Upper lobe of right lung (tissue), 1 donor: ENCODE results near the gene DDT. TPM values are rescaled to one million over a fixed set of nuclear protein-coding genes. Genes with fewer than 3 reads are reported as not detected.
"Not testable (repeated sequence)": the region's sequence is repeated elsewhere in the genome, so short reads cannot be mapped to it uniquely, and the experiment has no call there.

Experiments used
- ATAC-seq: fragments of 200-7000 bp; cut with Tn5 transposase; one replicate; pipeline ENCODE4 v1.9.1; 2020; ENCODE audit warnings: mild to moderate bottlenecking, moderate library complexity
- DNase-seq: peaks from one replicate; pipeline ENCODE4 v3.0.0-alpha.2; 2020
- H3K27ac ChIP-seq: fragments of 200-600 bp; one replicate; pipeline ENCODE4 v1.8.0; 2022
- H3K27me3 ChIP-seq: fragments of 200-600 bp; one replicate; pipeline ENCODE4 v1.8.0; 2022; ENCODE audit warnings: mild to moderate bottlenecking
- H3K36me3 ChIP-seq: fragments of 200-600 bp; one replicate; pipeline ENCODE4 v1.8.0; 2022
- H3K4me1 ChIP-seq: fragments of 200-600 bp; one replicate; pipeline ENCODE4 v1.8.0; 2022
- H3K4me3 ChIP-seq: fragments of 200-600 bp; one replicate; pipeline ENCODE4 v1.8.0; 2022; ENCODE audit warnings: mild to moderate bottlenecking
- H3K9me3 ChIP-seq: fragments of 200-600 bp; one replicate; pipeline ENCODE4 v1.8.0; 2022
- intact Hi-C: fragments of 100-400 bp; cut with DNase I; formaldehyde crosslinking; loops from one replicate; pipeline ENCODE4 v1.11.0; 2022
- total RNA-seq: library from RNA; stranded (reverse); fragmentation: NEBNext Ultra II Directional; extraction: Animal tissue kit (Norgen Biotek cat#: 25700); gene quantifications from one replicate; pipeline ENCODE4 v1.2.1, GENCODE V29; 2021
- TF ChIP-seq, protein P1 (sequence below): fragments of 200-600 bp; IDR thresholded peaks from one replicate; pipeline ENCODE4 v1.8.0; 2022; ENCODE audit warnings: antibody characterized with exemption
- donor health status: DM: no; HTN: yes; CAD: no; lungs with severe emphysema.

DDT gene
- total RNA-seq, 1 donor from 2014 or later = 88.7 TPM

DNA sequence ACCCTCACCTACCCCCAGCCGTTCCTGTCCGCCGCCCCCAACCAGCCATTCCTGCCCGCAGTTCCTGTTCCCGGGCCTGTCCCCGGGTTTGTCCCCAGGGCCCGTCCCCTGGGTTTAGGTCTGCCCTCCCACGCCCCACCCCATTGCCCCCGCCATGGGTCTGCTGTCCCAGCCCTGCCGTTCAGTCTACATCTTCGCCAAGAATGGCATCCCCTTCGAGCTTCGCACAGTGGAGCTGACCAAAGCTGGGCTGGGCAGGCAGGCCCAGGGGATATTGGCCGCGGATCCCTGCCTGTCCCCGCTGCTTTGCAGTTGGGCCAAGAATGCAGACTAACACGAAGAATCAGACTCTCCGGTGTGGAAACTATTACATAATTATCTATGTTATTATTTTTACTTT is 24.5 kb downstream of the DDT start:
- H3K4me3 ChIP-seq, H3K4me1 ChIP-seq, ATAC-seq, H3K27me3 ChIP-seq, DNase-seq, H3K9me3 ChIP-seq, intact Hi-C loops, H3K27ac ChIP-seq, H3K36me3 ChIP-seq: not testable (repeated sequence)

DNA sequence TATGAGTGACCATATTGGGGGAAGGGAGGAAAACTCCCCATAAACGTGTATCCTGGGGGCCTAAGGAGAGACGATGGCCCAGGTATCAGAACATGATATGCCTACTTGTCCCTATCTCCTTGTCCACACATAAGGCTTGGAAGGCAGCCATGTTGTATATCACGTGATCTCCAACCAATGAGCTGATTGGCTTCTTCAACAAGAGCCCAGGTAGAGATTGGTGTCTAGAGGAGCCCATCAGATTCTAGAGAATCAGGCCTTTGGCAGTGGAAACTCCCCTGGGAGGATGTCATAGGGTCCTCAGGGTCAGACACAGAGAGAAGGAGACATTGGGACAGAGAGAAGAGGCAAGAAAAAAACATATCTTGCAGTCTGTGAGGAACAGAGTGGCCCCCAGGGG is 26.9 kb downstream of the DDT start:
- H3K27ac ChIP-seq, H3K27me3 ChIP-seq, intact Hi-C loops, H3K4me1 ChIP-seq, H3K9me3 ChIP-seq, DNase-seq, ATAC-seq, H3K36me3 ChIP-seq, H3K4me3 ChIP-seq: not testable (repeated sequence)

DNA sequence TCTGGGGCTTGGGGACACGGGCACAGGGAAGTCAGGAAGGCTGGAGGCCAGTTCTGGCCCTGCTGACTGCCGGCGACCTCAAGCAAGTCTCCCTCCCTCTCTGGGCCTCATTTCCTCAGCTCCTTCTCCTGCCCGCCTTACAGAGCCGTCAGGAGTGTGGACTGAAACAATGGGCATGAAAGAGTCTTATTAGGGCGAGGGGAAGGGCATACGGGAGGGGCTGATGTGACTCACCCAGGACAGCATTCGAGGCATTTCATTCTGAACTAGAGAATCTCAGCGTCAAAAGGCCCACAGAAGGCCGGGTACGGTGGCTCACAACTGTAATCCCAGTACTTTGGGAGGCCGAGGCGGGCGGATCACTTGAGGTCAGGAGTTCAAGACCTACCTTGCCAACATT is 34.1 kb downstream of the DDT start:
- ATAC-seq, H3K4me1 ChIP-seq, H3K36me3 ChIP-seq, H3K4me3 ChIP-seq, H3K9me3 ChIP-seq, H3K27me3 ChIP-seq, H3K27ac ChIP-seq, intact Hi-C loops, DNase-seq: not testable (repeated sequence)

DNA sequence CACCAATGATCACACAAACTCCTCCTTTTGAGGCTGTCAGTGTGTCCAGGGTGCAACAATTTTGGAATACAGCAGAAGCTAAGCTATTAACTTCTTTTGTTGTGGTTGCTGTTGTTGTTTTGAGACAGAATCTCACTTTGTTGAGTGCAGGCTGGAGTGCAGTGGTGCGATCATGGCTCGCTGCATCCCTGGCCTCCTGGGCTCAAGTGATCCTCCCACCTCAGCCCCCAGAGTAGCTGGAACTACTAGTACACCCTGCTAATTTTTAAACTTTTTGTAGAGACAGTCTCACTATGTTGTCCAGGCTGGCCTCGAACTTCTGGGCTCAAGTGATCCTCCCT is 35.3 kb downstream of the DDT start:
- intact Hi-C loops = no loop called here
- peak; percentile 8 for ATAC-seq
- Histone ChIP-seq H3K27ac (peak overlapping the region; percentile 4), H3K27me3 (no peaks in the 10 kb centered on the region), H3K4me3 (no peak overlapping the region), H3K4me1 (no peaks in the 10 kb centered on the region), H3K9me3 (no peaks in the 10 kb centered on the region), H3K36me3 (no peaks in the 10 kb centered on the region)
- TF ChIP-seq, protein P1, sequence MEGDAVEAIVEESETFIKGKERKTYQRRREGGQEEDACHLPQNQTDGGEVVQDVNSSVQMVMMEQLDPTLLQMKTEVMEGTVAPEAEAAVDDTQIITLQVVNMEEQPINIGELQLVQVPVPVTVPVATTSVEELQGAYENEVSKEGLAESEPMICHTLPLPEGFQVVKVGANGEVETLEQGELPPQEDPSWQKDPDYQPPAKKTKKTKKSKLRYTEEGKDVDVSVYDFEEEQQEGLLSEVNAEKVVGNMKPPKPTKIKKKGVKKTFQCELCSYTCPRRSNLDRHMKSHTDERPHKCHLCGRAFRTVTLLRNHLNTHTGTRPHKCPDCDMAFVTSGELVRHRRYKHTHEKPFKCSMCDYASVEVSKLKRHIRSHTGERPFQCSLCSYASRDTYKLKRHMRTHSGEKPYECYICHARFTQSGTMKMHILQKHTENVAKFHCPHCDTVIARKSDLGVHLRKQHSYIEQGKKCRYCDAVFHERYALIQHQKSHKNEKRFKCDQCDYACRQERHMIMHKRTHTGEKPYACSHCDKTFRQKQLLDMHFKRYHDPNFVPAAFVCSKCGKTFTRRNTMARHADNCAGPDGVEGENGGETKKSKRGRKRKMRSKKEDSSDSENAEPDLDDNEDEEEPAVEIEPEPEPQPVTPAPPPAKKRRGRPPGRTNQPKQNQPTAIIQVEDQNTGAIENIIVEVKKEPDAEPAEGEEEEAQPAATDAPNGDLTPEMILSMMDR = no peak
- DNase-seq = no peak

DNA sequence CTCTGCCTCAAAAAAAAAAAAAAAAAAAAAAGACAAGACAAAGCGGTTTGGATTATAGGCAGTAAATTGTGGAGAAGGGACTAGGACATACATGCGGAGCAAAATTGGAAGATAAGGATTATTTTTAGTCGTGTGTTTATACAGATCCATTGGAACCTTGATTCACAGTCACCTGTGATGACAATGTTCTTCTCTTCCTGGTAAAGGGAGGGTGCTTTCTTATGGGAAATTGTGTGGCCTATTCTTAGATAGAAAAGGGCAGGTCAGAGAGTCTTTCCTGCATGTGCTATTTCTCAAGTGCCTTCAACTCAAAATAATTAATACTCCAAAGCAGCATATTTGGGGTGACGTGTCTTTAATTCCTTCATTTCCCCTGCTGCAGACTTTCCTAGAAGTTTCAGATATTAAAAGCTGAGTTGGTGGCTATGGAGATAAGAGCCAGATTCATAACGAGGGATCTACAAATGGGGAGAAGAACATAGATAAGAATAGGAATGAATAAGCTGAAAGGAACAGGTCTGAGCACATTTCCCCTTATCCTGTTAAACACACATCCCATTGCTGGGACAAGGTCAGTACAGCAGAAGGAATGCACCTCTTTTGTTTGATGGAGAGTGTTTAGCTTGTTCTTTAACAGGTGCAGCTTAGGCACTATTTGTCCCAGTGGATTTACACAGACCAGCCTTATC is 35.8 kb downstream of the DDT start:
- no peaks in the 10 kb centered on the region for H3K27me3 ChIP-seq
- no peak for DNase-seq
- ATAC-seq = peak; percentile 89
- TF ChIP-seq, protein P1 = no peak
- intact Hi-C loops = no loop called here
- peak overlapping the region; percentile 4 for H3K27ac ChIP-seq
- no peaks in the 10 kb centered on the region for H3K36me3 ChIP-seq
- H3K9me3 ChIP-seq = no peaks in the 10 kb centered on the region
- no peak overlapping the region for H3K4me3 ChIP-seq
- no peaks in the 10 kb centered on the region for H3K4me1 ChIP-seq

DNA sequence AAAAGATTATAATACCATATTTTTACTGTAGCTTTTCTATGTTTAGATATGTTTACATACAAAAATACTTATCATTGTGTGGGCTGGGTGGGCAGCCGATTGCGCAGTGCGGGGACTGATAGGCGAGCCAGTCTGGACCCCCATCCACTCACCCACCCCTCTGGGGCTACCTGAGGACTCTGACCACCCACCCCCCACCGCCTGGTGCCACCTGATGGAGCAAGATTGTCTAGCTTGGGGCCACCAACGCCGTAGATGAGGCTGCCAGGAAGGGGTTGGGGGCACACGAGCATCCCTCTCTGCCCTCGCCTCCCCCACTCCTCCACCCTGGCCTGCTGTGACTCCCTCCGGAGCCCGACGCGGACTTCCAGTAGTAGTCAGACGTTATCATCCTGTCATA is 47.7 kb downstream of the DDT start:
- peaks cover 5% of the 10 kb centered on the region for H3K9me3 ChIP-seq
- no peaks in the 10 kb centered on the region for H3K4me1 ChIP-seq
- TF ChIP-seq, protein P1 = no peak
- intact Hi-C loops = no loop called here
- no peak overlapping the region for H3K27ac ChIP-seq
- peak; percentile 23 for ATAC-seq
- no peak overlapping the region for H3K4me3 ChIP-seq
- no peak for DNase-seq
- H3K27me3 ChIP-seq = no peaks in the 10 kb centered on the region
- peaks cover 7% of the 10 kb centered on the region for H3K36me3 ChIP-seq

DNA sequence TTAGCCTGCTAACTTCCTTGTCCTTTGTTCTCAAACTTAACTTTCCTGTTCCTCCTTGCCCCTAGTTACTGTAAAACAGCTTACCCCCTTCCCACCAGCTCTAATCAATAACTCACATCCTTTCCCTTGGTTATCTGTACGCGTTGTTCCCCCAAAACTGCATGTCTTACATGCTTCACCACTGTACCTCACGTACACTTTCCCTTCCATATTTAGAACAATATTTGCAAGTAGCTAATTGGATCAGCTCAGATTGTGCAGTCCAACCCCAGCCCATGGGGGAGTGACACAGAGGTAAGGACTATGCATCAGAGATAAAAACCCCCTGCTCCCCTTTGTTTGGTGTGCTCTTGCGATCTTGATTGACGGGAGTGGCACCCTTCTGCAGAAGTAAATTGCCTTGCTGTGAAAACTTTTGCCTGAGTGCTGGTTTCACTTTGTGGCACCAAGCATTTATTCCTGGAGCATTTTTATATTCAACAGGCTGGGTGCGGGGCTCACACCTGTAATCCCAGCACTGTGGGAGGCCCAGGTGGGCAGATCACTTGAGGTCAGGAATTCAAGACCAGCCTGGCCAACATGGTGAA is 49.1 kb downstream of the DDT start:
- TF ChIP-seq, protein P1 = no peak
- Histone ChIP-seq H3K27ac (no peak overlapping the region), H3K9me3 (peaks cover 5% of the 10 kb centered on the region), H3K27me3 (no peaks in the 10 kb centered on the region), H3K4me3 (no peak overlapping the region), H3K4me1 (no peaks in the 10 kb centered on the region), H3K36me3 (peaks cover 7% of the 10 kb centered on the region)
- intact Hi-C loops = no loop called here
- DNase-seq (no peak), ATAC-seq (no peak)
